H1 (cell line): ENCODE measurements around the gene CYRIA. TPM values are rescaled to one million over a fixed set of nuclear protein-coding genes. Genes with fewer than 3 reads are reported as not detected.

Source experiments
- CTCF ChIA-PET: fragments of 300-600 bp; sonication (Branson Sonifier 250); formaldehyde crosslinking; loops from one replicate; lab custom pipeline; 2021; ENCODE audit not compliant: partially characterized antibody; lab: Charles Lee
- POLR2A ChIA-PET: fragments of 300-600 bp; sonication (Branson Sonifier 250); formaldehyde crosslinking; loops from one replicate; lab custom pipeline; 2021; ENCODE audit warnings: inconsistent platforms; ENCODE audit not compliant: partially characterized antibody; lab: Charles Lee
- DNase-seq, 2 experiments: peaks; one replicate each; pipeline versions ENCODE4 v3.0.0 to v3.0.0-alpha.2; 2010 to 2022; ENCODE audit warnings: low spot score in 2 of 2, low read depth in 1 of 2, mixed read lengths in 1 of 2
- FAIRE-seq: peaks from 2 replicates; lab custom pipeline; 2011; peaks lifted over from hg19 to GRCh38; lab: Jason Lieb, UNC
- H2AFZ ChIP-seq: 2 replicates; pipeline ENCODE4 v1.8.1; 2012; ENCODE audit warnings: low read length, inconsistent platforms
- H2AK5ac ChIP-seq: 2 replicates; pipeline ENCODE4 v1.6.1; 2013; ENCODE audit warnings: low read depth, low read length
- H2BK120ac ChIP-seq: replicated peaks from 2 replicates; pipeline ENCODE3; 2013; ENCODE audit warnings: low read depth, low read length, inconsistent platforms
- H2BK12ac ChIP-seq: 2 replicates; pipeline ENCODE4 v1.6.1; 2013; ENCODE audit warnings: low read depth, low read length
- H2BK15ac ChIP-seq: 2 replicates; pipeline ENCODE4 v1.6.1; 2013; ENCODE audit warnings: low read length
- H2BK20ac ChIP-seq: 2 replicates; pipeline ENCODE4 v1.6.1; 2013; ENCODE audit warnings: low read length
- H2BK5ac ChIP-seq: 2 replicates; pipeline ENCODE4 v1.6.1; 2013; ENCODE audit warnings: low read depth, low read length
- H3K14ac ChIP-seq: 2 replicates; pipeline ENCODE4 v1.6.1; 2013; ENCODE audit warnings: inconsistent platforms; ENCODE audit not compliant: insufficient read length
- H3K18ac ChIP-seq: 2 replicates; pipeline ENCODE4 v1.6.1; 2013; ENCODE audit warnings: low read length; ENCODE audit errors: extremely low read depth
- H3K23ac ChIP-seq: 2 replicates; pipeline ENCODE4 v1.6.1; 2013; ENCODE audit warnings: inconsistent platforms; ENCODE audit not compliant: insufficient read length
- H3K23me2 ChIP-seq: 2 replicates; pipeline ENCODE4 v1.6.1; 2013; ENCODE audit warnings: low read depth, low read length
- H3K27ac ChIP-seq: 2 replicates; pipeline ENCODE4 v1.6.1; 2011; ENCODE audit warnings: low read depth, low read length, inconsistent platforms
- H3K27me3 ChIP-seq, 4 experiments: replicated peaks in 1 of 4; 1 replicate in 1 of 4; 2 replicates in 3 of 4; pipeline versions ENCODE4 v1.6.1 to v1.8.1; 2011 to 2013; ENCODE audit warnings: low read length in 3 of 4, mild to moderate bottlenecking in 3 of 4, inconsistent platforms in 2 of 4, mixed read lengths in 2 of 4, moderate library complexity in 1 of 4; ENCODE audit not compliant: control insufficient read depth in 3 of 4, insufficient read depth in 3 of 4; ENCODE audit errors: extremely low read depth in 1 of 4
- H3K36me3 ChIP-seq, 4 experiments: 2 replicates each; pipeline versions ENCODE4 v1.6.1 to v1.8.1; 2011 to 2013; ENCODE audit warnings: mild to moderate bottlenecking in 4 of 4, low read length in 3 of 4, moderate library complexity in 2 of 4, control low read depth in 1 of 4, inconsistent platforms in 1 of 4; ENCODE audit not compliant: insufficient read depth in 4 of 4, control insufficient read depth in 2 of 4
- H3K4ac ChIP-seq: replicated peaks from 2 replicates; pipeline ENCODE3; 2013; ENCODE audit warnings: low read length, low read depth, mixed read lengths, inconsistent platforms; ENCODE audit not compliant: insufficient read length
- H3K4me1 ChIP-seq, 4 experiments: replicated peaks in 1 of 4; 1 replicate in 1 of 4; 2 replicates in 3 of 4; pipeline versions ENCODE4 v1.6.1 to v1.8.1; 2011 to 2013; ENCODE audit warnings: low read length in 3 of 4, inconsistent platforms in 2 of 4, mixed read lengths in 1 of 4; ENCODE audit not compliant: insufficient read depth in 4 of 4, control insufficient read depth in 3 of 4
- H3K4me2 ChIP-seq, 2 experiments: 2 replicates each; pipeline versions ENCODE4 v1.6.1 to v1.8.1; 2011 to 2013; ENCODE audit warnings: low read depth in 2 of 2, low read length in 2 of 2, control low read depth in 1 of 2, inconsistent platforms in 1 of 2, mild to moderate bottlenecking in 1 of 2; ENCODE audit not compliant: insufficient read depth in 1 of 2
- H3K4me3 ChIP-seq, 4 experiments: fragments of 200-600, 300-600 bp in 1 of 4; sonication (generic), shearing (Covaris generic), sonication (Bioruptor Twin) in 1 of 4; 2 replicates each; pipeline versions ENCODE4 v1.5.1 to v1.8.1; 2011 to 2016; ENCODE audit warnings: low read length in 4 of 4, low read depth in 3 of 4, control low read depth in 2 of 4, inconsistent platforms in 2 of 4, mild to moderate bottlenecking in 2 of 4, mixed read lengths in 1 of 4, moderate library complexity in 1 of 4; ENCODE audit not compliant: insufficient read depth in 2 of 4; ENCODE audit errors: extremely low read depth in 1 of 4
- H3K56ac ChIP-seq: replicated peaks from 2 replicates; pipeline ENCODE3; 2013; ENCODE audit warnings: low read depth, mild to moderate bottlenecking, mixed read lengths, low read length, inconsistent platforms; ENCODE audit not compliant: insufficient read length
- H3K79me1 ChIP-seq: 2 replicates; pipeline ENCODE4 v1.6.1; 2013; ENCODE audit warnings: low read depth, low read length, control low read depth
- H3K79me2 ChIP-seq, 2 experiments: 2 replicates each; pipeline versions ENCODE4 v1.6.1 to v1.8.1; 2012 to 2013; ENCODE audit warnings: low read length in 2 of 2, mild to moderate bottlenecking in 2 of 2, inconsistent platforms in 1 of 2; ENCODE audit not compliant: insufficient read depth in 2 of 2, control insufficient read depth in 1 of 2
- H3K9ac ChIP-seq, 4 experiments: replicated peaks in 1 of 4; 1 replicate in 1 of 4; 2 replicates in 3 of 4; pipeline versions ENCODE4 v1.6.1 to v1.8.1; 2011 to 2013; ENCODE audit warnings: low read depth in 3 of 4, low read length in 3 of 4, control low read depth in 2 of 4, mild to moderate bottlenecking in 2 of 4, moderate library complexity in 2 of 4, inconsistent platforms in 1 of 4; ENCODE audit errors: extremely low read depth in 1 of 4
- H3K9me3 ChIP-seq, 2 experiments: 2 replicates each; pipeline versions ENCODE4 v1.6.1 to v1.8.1; 2012 to 2013; ENCODE audit warnings: mild to moderate bottlenecking in 2 of 2, moderate library complexity in 2 of 2, control low read depth in 1 of 2, inconsistent platforms in 1 of 2, low read depth in 1 of 2, low read length in 1 of 2, mixed read lengths in 1 of 2; ENCODE audit not compliant: insufficient read depth in 2 of 2
- H4K20me1 ChIP-seq, 2 experiments: replicated peaks in 1 of 2; 2 replicates each; pipeline versions ENCODE3 to v1.8.1; 2011 to 2013; ENCODE audit warnings: inconsistent platforms in 2 of 2, low read length in 2 of 2, mild to moderate bottlenecking in 1 of 2; ENCODE audit not compliant: insufficient read depth in 2 of 2, control insufficient read depth in 1 of 2
- H4K5ac ChIP-seq: 2 replicates; pipeline ENCODE4 v1.6.1; 2013; ENCODE audit warnings: low read length, low read depth, mixed read lengths, inconsistent platforms; ENCODE audit not compliant: insufficient read length
- H4K8ac ChIP-seq: 2 replicates; pipeline ENCODE4 v1.8.0; 2013; ENCODE audit warnings: mild to moderate bottlenecking, moderate library complexity, low read length, inconsistent platforms; ENCODE audit not compliant: insufficient read depth; ENCODE audit errors: extremely low read depth
- H4K91ac ChIP-seq: replicated peaks from 2 replicates; pipeline ENCODE3; 2013; ENCODE audit warnings: low read length, mixed read lengths, inconsistent platforms; ENCODE audit not compliant: insufficient read length
- NANOG ChIP-seq: IDR thresholded peaks from 2 replicates; pipeline ENCODE4 v1.6.1; 2011; ENCODE audit warnings: low read length, low read depth, mild to moderate bottlenecking, inconsistent platforms; ENCODE audit not compliant: insufficient read depth, poor library complexity, severe bottlenecking
- POU5F1 ChIP-seq: IDR thresholded peaks from 2 replicates; pipeline ENCODE4 v1.6.1; 2011; ENCODE audit warnings: low read depth, mild to moderate bottlenecking, low read length, moderate library complexity
- SIX5 ChIP-seq: IDR thresholded peaks from 2 replicates; pipeline ENCODE4 v1.6.1; 2011; ENCODE audit warnings: mild to moderate bottlenecking, low read depth, low read length
- SP1 ChIP-seq: IDR thresholded peaks from 2 replicates; pipeline ENCODE4 v1.6.1; 2011; ENCODE audit warnings: low read depth, low read length
- WGBS, 2 experiments: shearing (Covaris generic) in 1 of 2; methylation state at CpG; one replicate each; pipeline versions ENCODE4 v1.1.6 to v1.1.7; 2013 to 2015; ENCODE audit warnings: low lambda C conversion rate in 2 of 2, mixed read lengths in 2 of 2, inconsistent platforms in 1 of 2, low coverage in 1 of 2, missing lambda C conversion rate in 1 of 2; ENCODE audit not compliant: insufficient replicate concordance in 2 of 2, insufficient coverage in 1 of 2, insufficient read length in 1 of 2; ENCODE audit errors: extremely low coverage in 1 of 2, missing lambda C conversion rate in 1 of 2; 5-methylcytosine and 5-hydroxymethylcytosine counted together
- polyA plus RNA-seq, 7 experiments: library from polyadenylated mRNA; depleted of rRNA in 3 of 7; stranded (reverse) in 5 of 7; unstranded in 2 of 7; fragments of >200 nt in 5 of 7; fragments of 200-250 nt in 2 of 7; gene quantifications; 1 replicate in 5 of 7; 2 replicates in 1 of 7; 4 replicates in 1 of 7; pipeline versions ENCODE4 v1.2.1 to v1.2.3, GENCODE V29; 2011 to 2013; ENCODE audit warnings: missing spikeins in 2 of 7, mixed read lengths in 2 of 7
- total RNA-seq: library from RNA; stranded (reverse); fragmentation: NEBNext Ultra II Directional; extraction: Animal tissue kit (Norgen Biotek cat#: 25700); gene quantifications from 2 replicates; pipeline ENCODE4 v1.2.1, GENCODE V29; 2021

CYRIA gene
- total and polyA plus RNA-seq, 2 of the 8 experiments (the other 6 are each of a cell fraction or from before 2014, with no cell fraction given): 1.5 to 9.8 TPM

- Histone ChIP-seq H3K79me1 (no peaks in the 10 kb centered on the region), H3K18ac (no peak overlapping the region), H2BK5ac (no peak overlapping the region), H3K4me2 (no peak overlapping the region), H3K27me3 (no peaks in the 10 kb centered on the region; a peak in 1 of 7 replicates), H3K23ac (no peak overlapping the region), H2AFZ (no peak overlapping the region), H2BK12ac (no peak overlapping the region), H3K9ac (no peak overlapping the region), H2BK120ac (no peak overlapping the region), H4K5ac (no peak overlapping the region), H3K23me2 (no peaks in the 10 kb centered on the region), H3K14ac (no peak overlapping the region), H3K56ac (no peak overlapping the region), H2BK15ac (no peak overlapping the region), H4K20me1 (no peaks in the 10 kb centered on the region), H3K9me3 (no peaks in the 10 kb centered on the region), H2BK20ac (no peak overlapping the region), H3K4me3 (no peak overlapping the region), H3K79me2 (no peaks in the 10 kb centered on the region), H4K91ac (no peak overlapping the region), H3K4ac (no peak overlapping the region), H3K27ac (no peak overlapping the region), H3K36me3 (no peaks in the 10 kb centered on the region), H2AK5ac (no peak overlapping the region), H4K8ac (no peak overlapping the region), H3K4me1 (peaks cover 0 to under 1% (median 0%) of the 10 kb centered on the region in 4 experiments; a peak in 1 of 7 replicates)
- ChIA-PET CTCF (interaction anchor here (2.9 kb wide), 1 partner anchor 57 kb away, joined by 7 read pairs; no protein-coding TSS in a partner anchor), POLR2A (no interaction called here)
- 94% methylated on average over 1 of the region's 1 CpG; no CpG with 5 or more reads in 1 of the 2 experiments for WGBS, 2 experiments
- no peak for FAIRE-seq
- DNase-seq: no peak
- TF ChIP-seq NANOG: no peak
- no peak for TF ChIP-seq POU5F1
- TF ChIP-seq SP1: no peak
- TF ChIP-seq SIX5: no peak
These were observed 6.1 kb upstream of the CYRIA start for GRCh38 chr2:16671760-16672159.
